ENCODE results near the gene ARHGEF19.

DNA sequence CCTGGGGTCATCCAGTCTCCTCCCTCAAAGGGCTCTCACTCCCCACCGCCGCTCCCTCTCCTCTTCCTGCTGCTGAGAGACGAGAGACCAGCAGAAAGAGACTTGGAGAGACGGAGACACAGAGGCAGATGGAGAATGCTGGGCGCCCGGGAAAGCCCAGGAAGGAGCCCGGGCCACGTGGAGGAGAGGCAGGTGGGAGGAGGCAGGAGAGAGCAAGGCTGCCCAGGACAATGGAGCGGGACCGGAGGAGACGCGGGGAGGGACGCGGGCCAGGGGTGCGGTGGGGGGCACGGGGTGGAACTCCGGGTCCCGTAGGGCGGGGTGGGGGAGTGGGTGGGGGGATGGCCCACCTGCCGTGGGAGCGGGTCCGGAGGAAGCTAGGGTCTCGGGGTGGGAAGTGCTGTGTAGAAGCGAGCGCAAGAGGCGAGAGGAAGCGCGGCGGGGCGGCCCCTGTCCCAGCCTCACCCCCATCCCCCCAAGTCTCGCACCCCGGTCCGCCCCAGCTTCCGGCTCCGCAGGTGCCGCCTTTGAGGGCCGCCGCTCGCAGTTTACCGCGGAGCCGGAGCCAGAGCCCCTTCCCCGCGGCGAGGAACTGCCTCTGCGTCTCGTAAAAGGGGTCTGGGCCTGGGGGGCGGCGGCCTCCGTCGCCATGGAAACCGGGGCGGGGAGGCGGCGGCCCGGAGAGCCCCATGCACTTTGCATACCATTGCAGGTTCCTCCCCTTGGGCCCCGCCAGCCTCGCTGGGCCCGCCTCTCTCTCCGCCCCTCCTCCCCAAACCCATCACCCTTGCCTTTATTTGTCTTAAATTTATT, 44.9 kb downstream of the ARHGEF19 start:
- TF ChIP-seq, protein P1, sequence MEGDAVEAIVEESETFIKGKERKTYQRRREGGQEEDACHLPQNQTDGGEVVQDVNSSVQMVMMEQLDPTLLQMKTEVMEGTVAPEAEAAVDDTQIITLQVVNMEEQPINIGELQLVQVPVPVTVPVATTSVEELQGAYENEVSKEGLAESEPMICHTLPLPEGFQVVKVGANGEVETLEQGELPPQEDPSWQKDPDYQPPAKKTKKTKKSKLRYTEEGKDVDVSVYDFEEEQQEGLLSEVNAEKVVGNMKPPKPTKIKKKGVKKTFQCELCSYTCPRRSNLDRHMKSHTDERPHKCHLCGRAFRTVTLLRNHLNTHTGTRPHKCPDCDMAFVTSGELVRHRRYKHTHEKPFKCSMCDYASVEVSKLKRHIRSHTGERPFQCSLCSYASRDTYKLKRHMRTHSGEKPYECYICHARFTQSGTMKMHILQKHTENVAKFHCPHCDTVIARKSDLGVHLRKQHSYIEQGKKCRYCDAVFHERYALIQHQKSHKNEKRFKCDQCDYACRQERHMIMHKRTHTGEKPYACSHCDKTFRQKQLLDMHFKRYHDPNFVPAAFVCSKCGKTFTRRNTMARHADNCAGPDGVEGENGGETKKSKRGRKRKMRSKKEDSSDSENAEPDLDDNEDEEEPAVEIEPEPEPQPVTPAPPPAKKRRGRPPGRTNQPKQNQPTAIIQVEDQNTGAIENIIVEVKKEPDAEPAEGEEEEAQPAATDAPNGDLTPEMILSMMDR (IDR thresholded peaks at IDR 0.05): no peak
- TF ChIP-seq SIN3A (IDR thresholded peaks at IDR 0.05; ENCODE audit: borderline replicate concordance, insufficient read depth, low read depth, low read length) (no peak), POLR2AphosphoS5 (IDR thresholded peaks at IDR 0.05; ENCODE audit: low read depth, low read length) (peak; percentile 60)

All from Panc1 (cell line).